B cell (primary cell): ENCODE data around the gene CYP4F11. TPM values are rescaled to one million over a fixed set of nuclear protein-coding genes. Genes with fewer than 3 reads are reported as not detected.

ENCODE experiments used
- ATAC-seq: fragments of 200-7000 bp; cut with Tn5 transposase; one replicate; pipeline ENCODE4 v1.10.0; 2021; ENCODE audit warnings: low read depth, mild to moderate bottlenecking, moderate number of reproducible peaks, moderate library complexity
- CTCF ChIA-PET: fragments of 350-600 bp; sonication (Branson Sonifier 250); formaldehyde crosslinking; loops from one replicate; lab custom pipeline; 2021; ENCODE audit warnings: antibody characterized with exemption, inconsistent platforms; lab: Charles Lee
- POLR2A ChIA-PET: fragments of 350-600 bp; sonication (Branson Sonifier 250); formaldehyde crosslinking; loops from one replicate; lab custom pipeline; 2021; ENCODE audit warnings: antibody characterized with exemption; lab: Charles Lee
- DNase-seq: peaks from one replicate; pipeline ENCODE4 v3.0.0; 2013
- H2AFZ ChIP-seq: 2 replicates; pipeline ENCODE4 v1.6.1; 2012; ENCODE audit warnings: mild to moderate bottlenecking, low read depth, low read length; ENCODE audit not compliant: insufficient read depth, poor library complexity, severe bottlenecking
- H3K27ac ChIP-seq, 2 donors: 1 replicate in 1 of 2; 2 replicates in 1 of 2; pipeline ENCODE4 v1.5.1; 2012 to 2013; ENCODE audit warnings: low read length in 2 of 2, mild to moderate bottlenecking in 2 of 2, moderate library complexity in 1 of 2
- H3K27me3 ChIP-seq, 4 experiments: fragments of 200-600 bp in 1 of 4; sonication (generic) in 1 of 4; replicated peaks in 1 of 4; 1 replicate in 2 of 4; 2 replicates in 2 of 4; pipeline versions ENCODE4 v1.6.1 to v1.7.0; 2013 to 2016; ENCODE audit warnings: low read length in 3 of 4, mild to moderate bottlenecking in 2 of 4, mixed read lengths in 1 of 4, moderate library complexity in 1 of 4; ENCODE audit not compliant: insufficient read depth in 4 of 4, control insufficient read depth in 3 of 4; ENCODE audit errors: control extremely low read depth in 1 of 4
- H3K36me3 ChIP-seq, 2 experiments: replicated peaks in 1 of 2; 1 replicate in 1 of 2; 2 replicates in 1 of 2; pipeline versions ENCODE4 v1.6.1 to v1.7.1; 2013; ENCODE audit warnings: low read length in 1 of 2; ENCODE audit not compliant: insufficient read depth in 2 of 2, control insufficient read depth in 1 of 2; ENCODE audit errors: control extremely low read depth in 1 of 2, extremely low read depth in 1 of 2
- H3K4me1 ChIP-seq, 2 donors: fragments of 200-600 bp in 1 of 2; sonication (generic) in 1 of 2; 1 replicate in 1 of 2; 2 replicates in 1 of 2; pipeline versions ENCODE4 v1.5.1 to v1.6.1; 2013 to 2017; ENCODE audit warnings: low read length in 2 of 2; ENCODE audit not compliant: control insufficient read depth in 2 of 2, insufficient read depth in 2 of 2
- H3K4me2 ChIP-seq: replicated peaks from 2 replicates; pipeline ENCODE3; 2012; ENCODE audit warnings: mild to moderate bottlenecking, low read depth, low read length; ENCODE audit not compliant: poor library complexity, severe bottlenecking
- H3K4me3 ChIP-seq, 5 experiments: fragments of 200-600 bp in 1 of 5; sonication (generic) in 1 of 5; 1 replicate in 3 of 5; 2 replicates in 2 of 5; pipeline versions ENCODE4 v1.5.1 to v1.7.0; 2011 to 2016; ENCODE audit warnings: low read length in 4 of 5, mild to moderate bottlenecking in 4 of 5, low read depth in 2 of 5, control low read depth in 1 of 5, moderate library complexity in 1 of 5; ENCODE audit not compliant: insufficient read depth in 1 of 5; ENCODE audit errors: control extremely low read depth in 1 of 5, extremely low read depth in 1 of 5
- H3K79me2 ChIP-seq: fragments of 200-600 bp; sonication (generic); one replicate; pipeline ENCODE4 v1.6.0; 2016; ENCODE audit warnings: low read length; ENCODE audit not compliant: control insufficient read depth, insufficient read depth
- H3K9ac ChIP-seq: fragments of 200-600 bp; sonication (generic); 2 replicates; pipeline ENCODE4 v1.6.1; 2017; ENCODE audit warnings: mild to moderate bottlenecking, low read length, moderate library complexity
- H3K9me3 ChIP-seq, 3 donors: one replicate each; pipeline versions ENCODE4 v1.6.1 to v1.7.1; 2013; ENCODE audit warnings: low read length in 2 of 3; ENCODE audit not compliant: control insufficient read depth in 2 of 3, insufficient read depth in 1 of 3; ENCODE audit errors: control extremely low read depth in 1 of 3
- H4K20me1 ChIP-seq: 2 replicates; pipeline ENCODE4 v1.6.0; 2012; ENCODE audit warnings: mild to moderate bottlenecking, low read length; ENCODE audit not compliant: insufficient read depth, control insufficient read depth, poor library complexity, severe bottlenecking
- H3K27ac Mint-ChIP-seq: one replicate; pipeline ENCODE4 v1.8.0; 2021; ENCODE audit warnings: mixed read lengths
- H3K27me3 Mint-ChIP-seq: one replicate; pipeline ENCODE4 v1.8.0; 2021; ENCODE audit warnings: mixed read lengths
- H3K4me1 Mint-ChIP-seq: one replicate; pipeline ENCODE4 v1.8.0; 2021; ENCODE audit warnings: mixed read lengths
- H3K4me3 Mint-ChIP-seq: one replicate; pipeline ENCODE4 v1.8.0; 2021; ENCODE audit warnings: mixed read lengths
- H3K9me3 Mint-ChIP-seq: one replicate; pipeline ENCODE4 v1.8.0; 2022; ENCODE audit warnings: mixed read lengths; ENCODE audit not compliant: insufficient read depth
- CTCF ChIP-seq: fragments of 200-600 bp; IDR thresholded peaks from one replicate; pipeline ENCODE4 v1.8.0; 2022; ENCODE audit warnings: antibody characterized with exemption, mild to moderate bottlenecking
- EZH2 ChIP-seq: IDR thresholded peaks from 2 replicates; pipeline ENCODE4 v1.6.1; 2012; ENCODE audit warnings: borderline replicate concordance, low read depth, mild to moderate bottlenecking, moderate library complexity, low read length; ENCODE audit not compliant: insufficient read depth, poor library complexity, severe bottlenecking
- WGBS: methylation state at CpG from one replicate; pipeline ENCODE4 v1.1.5; 2013; ENCODE audit warnings: missing lambda C conversion rate; ENCODE audit not compliant: insufficient coverage; 5-methylcytosine and 5-hydroxymethylcytosine counted together
- intact Hi-C: fragments of 100-400 bp; cut with micrococcal nuclease; formaldehyde crosslinking; loops from one replicate; pipeline ENCODE4 v1.10.0; 2022
- polyA plus RNA-seq: library from polyadenylated mRNA; depleted of rRNA; stranded (reverse); fragments of >200 nt; gene quantifications from 2 replicates; pipeline ENCODE4 v1.2.3, GENCODE V29; 2012
- total RNA-seq, 2 donors: library from RNA; stranded (reverse); fragments of 120-200 nt in 1 of 2; gene quantifications; 1 replicate in 1 of 2; 2 replicates in 1 of 2; pipeline versions ENCODE4 v1.2.3 to v1.2.4, GENCODE V29; 2013 to 2022

CYP4F11 gene
- total and polyA plus RNA-seq, 2 donors (not counting 1 experiment from before 2014, with no cell fraction given) = not detected

GRCh38 chr19:15945301-15945700 is 11.0 kb upstream of the CYP4F11 start:
- no peak overlapping the region for H3K4me3 Mint-ChIP-seq
- Histone ChIP-seq H3K79me2 (no peaks in the 10 kb centered on the region), H3K36me3 (no peaks in the 10 kb centered on the region), H3K4me1 (no peaks in the 10 kb centered on the region), H3K4me2 (no peak overlapping the region), H3K27me3 (peaks cover 0 to 12% (median 1%) of the 10 kb centered on the region in 4 experiments), H2AFZ (no peak overlapping the region), H3K27ac (no peak overlapping the region), H4K20me1 (no peaks in the 10 kb centered on the region), H3K9me3 (peaks cover 1 to 15% (median 9%) of the 10 kb centered on the region in 3 donors), H3K9ac (no peak overlapping the region), H3K4me3 (no peak overlapping the region)
- POLR2A ChIA-PET = no interaction called here
- DNase-seq (no peak), ATAC-seq (no peak)
- no peak for TF ChIP-seq EZH2
- no peak for TF ChIP-seq CTCF
- CTCF ChIA-PET = no interaction called here
- WGBS = no CpG with 5 or more reads among the region's 4 CpGs
- H3K27ac Mint-ChIP-seq = no peak overlapping the region
- intact Hi-C loops = no loop called here
- H3K27me3 Mint-ChIP-seq = peaks cover 43% of the 10 kb centered on the region
- H3K9me3 Mint-ChIP-seq = peaks cover 13% of the 10 kb centered on the region
- H3K4me1 Mint-ChIP-seq = no peaks in the 10 kb centered on the region

- Mint-ChIP-seq H3K27me3 (peaks cover 44% of the 10 kb centered on the region), H3K27ac (no peak overlapping the region), H3K4me3 (no peak overlapping the region), H3K4me1 (no peaks in the 10 kb centered on the region), H3K9me3 (peaks cover 8% of the 10 kb centered on the region)
- ATAC-seq (no peak), DNase-seq (no peak)
- Histone ChIP-seq H3K9me3 (peaks cover 1 to 13% (median 9%) of the 10 kb centered on the region in 3 donors), H2AFZ (no peak overlapping the region), H4K20me1 (no peaks in the 10 kb centered on the region), H3K79me2 (no peaks in the 10 kb centered on the region), H3K9ac (no peak overlapping the region), H3K4me1 (no peaks in the 10 kb centered on the region), H3K4me3 (no peak overlapping the region), H3K4me2 (no peak overlapping the region), H3K27ac (no peak overlapping the region), H3K27me3 (peaks cover 0 to 16% (median 1%) of the 10 kb centered on the region in 4 experiments), H3K36me3 (no peaks in the 10 kb centered on the region)
- ChIA-PET POLR2A (no interaction called here), CTCF (no interaction called here)
- no peak for TF ChIP-seq EZH2
- no peak for TF ChIP-seq CTCF
- 100% methylated on average over 1 of the region's 4 CpGs for WGBS
- intact Hi-C loops = no loop called here
Observed at GRCh38 chr19:15944401-15944800, 10.1 kb upstream of the CYP4F11 start.
